CD4-positive, alpha-beta T cell treated with Interferon alpha-2 for 1 hour (primary cell): ENCODE measurements around the gene PTN.
"Not testable (repeated sequence)": the region's sequence is repeated elsewhere in the genome, so short reads cannot be mapped to it uniquely, and the experiment has no call there.

ENCODE experiments used
- DNase-seq, 2 donors: peaks; one replicate each; pipeline ENCODE4 v3.0.0-alpha.2; 2020 to 2022

The PTN gene

GRCh38 chr7:137258552-137258951, 85.0 kb downstream of the PTN start:
- no peak for DNase-seq

- DNase-seq, result no peak
These were observed 88.8 kb downstream of the PTN start for GRCh38 chr7:137254766-137255165.

GRCh38 chr7:137245890-137246289, 97.6 kb downstream of the PTN start:
- DNase-seq, result no peak

GRCh38 chr7:137245186-137245585, 98.3 kb downstream of the PTN start:
- DNase-seq, result no peak

- no peak for DNase-seq
These were observed 99.8 kb downstream of the PTN start for GRCh38 chr7:137243741-137244140.

- DNase-seq, result no peak
These were observed 100.9 kb downstream of the PTN start for GRCh38 chr7:137242616-137243015.

- DNase-seq, result no peak
These were observed 101.7 kb downstream of the PTN start for GRCh38 chr7:137241655-137242360.

GRCh38 chr7:137239186-137239585, 104.3 kb downstream of the PTN start:
- DNase-seq, result not testable (repeated sequence)

- no peak for DNase-seq
These were observed 108.1 kb downstream of the PTN start for GRCh38 chr7:137235434-137235833.

GRCh38 chr7:137231167-137231566, 112.4 kb downstream of the PTN start:
- no peak for DNase-seq

- DNase-seq, result no peak
These were observed 122.1 kb downstream of the PTN start for GRCh38 chr7:137221467-137221866.

GRCh38 chr7:137213744-137214143, 129.8 kb downstream of the PTN start:
- no peak for DNase-seq

GRCh38 chr7:137209151-137209817, 134.2 kb downstream of the PTN start:
- DNase-seq, result no peak

GRCh38 chr7:137206770-137207169, 136.8 kb downstream of the PTN start:
- no peak for DNase-seq

GRCh38 chr7:137204246-137204645, 139.3 kb downstream of the PTN start:
- DNase-seq, result no peak

- DNase-seq, result no peak
These were observed 140.2 kb downstream of the PTN start for GRCh38 chr7:137203351-137203750.

- DNase-seq, result no peak
These were observed 146.9 kb downstream of the PTN start for GRCh38 chr7:137196648-137197047.

- DNase-seq, result no peak
These were observed 147.5 kb downstream of the PTN start for GRCh38 chr7:137195996-137196395.

- not testable (repeated sequence) for DNase-seq
These were observed 161.9 kb downstream of the PTN start for GRCh38 chr7:137181619-137182018.
